ENCODE data around the gene RITA1.

RITA1 gene

DNA sequence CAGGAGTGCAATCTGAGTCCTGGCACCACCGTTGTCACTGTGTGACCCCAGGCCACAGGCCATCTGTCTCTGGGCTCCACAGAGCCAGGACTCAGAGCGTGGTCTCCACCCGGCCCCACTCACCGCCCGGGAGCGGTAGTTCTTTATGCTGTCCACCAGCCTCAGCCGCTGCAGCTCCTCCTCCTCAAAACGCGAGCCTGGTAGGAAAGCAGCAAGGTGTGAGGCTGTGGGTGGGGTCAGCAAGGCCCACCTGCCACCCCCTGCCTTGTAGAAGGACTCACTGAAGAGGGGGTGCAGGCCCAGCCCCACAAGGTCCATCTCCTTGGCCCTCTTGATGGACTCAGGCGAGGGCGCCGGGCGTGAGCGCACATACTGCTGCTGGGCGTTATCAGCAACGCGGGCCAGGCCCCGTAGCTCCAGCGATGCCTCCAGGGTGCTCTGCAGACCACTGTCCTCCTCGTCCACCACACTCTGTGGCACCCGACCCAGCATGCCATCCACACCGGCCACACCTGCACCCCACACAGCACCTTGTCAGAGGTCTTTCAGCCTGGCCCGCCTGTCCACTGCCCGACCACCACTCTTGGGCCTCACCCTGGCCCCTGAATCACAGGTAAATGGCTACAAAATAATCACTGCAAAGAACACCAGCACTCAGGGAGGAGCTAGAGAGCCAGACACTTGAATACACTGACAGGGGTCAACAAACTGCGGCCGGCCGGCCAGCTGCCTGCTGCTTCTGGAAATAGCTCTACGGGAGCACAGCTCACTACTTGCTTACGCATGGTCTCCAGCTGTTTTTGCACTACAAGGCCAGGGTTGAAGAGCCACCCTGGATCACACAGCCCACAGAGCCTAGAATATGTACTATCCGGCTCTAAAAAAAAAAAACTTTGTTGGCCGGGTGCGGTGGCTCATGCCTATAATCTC lies 19.7 kb upstream of the RITA1 start:
- Histone ChIP-seq H3K27me3 (ENCODE audit: control insufficient read depth in 2 of 2, insufficient read depth in 2 of 2, low read length in 2 of 2) (no peaks in the 10 kb centered on the region), H3K27ac (ENCODE audit: low read depth in 2 of 2, low read length in 2 of 2) (no peak overlapping the region), H3K9ac (ENCODE audit: low read depth in 1 of 2, low read length in 2 of 2) (no peak overlapping the region), H3K4me1 (ENCODE audit: control insufficient read depth in 2 of 2, insufficient read depth in 2 of 2, low read length in 2 of 2) (no peaks in the 10 kb centered on the region), H3K9me3 (ENCODE audit: control insufficient read depth in 2 of 2, low read length in 2 of 2) (no peaks in the 10 kb centered on the region), H3K4me3 (ENCODE audit: low read length in 2 of 2) (no peak overlapping the region), H3K36me3 (ENCODE audit: control insufficient read depth in 2 of 2, insufficient read depth in 2 of 2, low read length in 2 of 2) (peaks cover 61 to 78% of the 10 kb centered on the region in 2 donors)

DNA sequence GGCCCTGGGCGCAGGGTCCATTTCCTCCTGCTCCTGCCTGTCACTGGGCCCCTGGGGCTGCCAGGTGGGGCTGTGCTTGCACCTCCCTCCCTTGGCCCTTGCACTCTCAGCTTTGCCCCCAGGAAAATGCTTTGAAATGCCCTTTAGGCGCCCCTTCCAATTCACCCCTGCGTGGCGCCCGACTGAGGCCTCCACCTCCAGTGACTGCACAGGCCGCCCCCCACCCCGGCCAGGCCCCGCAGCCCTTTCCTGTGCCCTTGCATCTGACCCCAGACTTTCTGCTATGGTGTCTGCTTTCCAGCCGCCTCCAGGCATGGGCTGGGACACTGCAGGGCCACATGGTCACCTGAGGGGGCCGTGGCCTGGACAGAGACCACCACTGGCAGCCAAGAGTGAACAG lies 17.7 kb upstream of the RITA1 start:
- no peak overlapping the region for H3K9ac ChIP-seq (ENCODE audit: low read depth in 1 of 2, low read length in 2 of 2)
- H3K27me3 ChIP-seq (ENCODE audit: control insufficient read depth in 2 of 2, insufficient read depth in 2 of 2, low read length in 2 of 2): no peaks in the 10 kb centered on the region
- H3K9me3 ChIP-seq (ENCODE audit: control insufficient read depth in 2 of 2, low read length in 2 of 2): no peaks in the 10 kb centered on the region
- H3K27ac ChIP-seq (ENCODE audit: low read depth in 2 of 2, low read length in 2 of 2): no peak overlapping the region
- H3K4me3 ChIP-seq (ENCODE audit: low read length in 2 of 2): no peak overlapping the region
- no peaks in the 10 kb centered on the region for H3K4me1 ChIP-seq (ENCODE audit: control insufficient read depth in 2 of 2, insufficient read depth in 2 of 2, low read length in 2 of 2)
- peaks cover 69 to 85% of the 10 kb centered on the region in 2 donors for H3K36me3 ChIP-seq (ENCODE audit: control insufficient read depth in 2 of 2, insufficient read depth in 2 of 2, low read length in 2 of 2)

DNA sequence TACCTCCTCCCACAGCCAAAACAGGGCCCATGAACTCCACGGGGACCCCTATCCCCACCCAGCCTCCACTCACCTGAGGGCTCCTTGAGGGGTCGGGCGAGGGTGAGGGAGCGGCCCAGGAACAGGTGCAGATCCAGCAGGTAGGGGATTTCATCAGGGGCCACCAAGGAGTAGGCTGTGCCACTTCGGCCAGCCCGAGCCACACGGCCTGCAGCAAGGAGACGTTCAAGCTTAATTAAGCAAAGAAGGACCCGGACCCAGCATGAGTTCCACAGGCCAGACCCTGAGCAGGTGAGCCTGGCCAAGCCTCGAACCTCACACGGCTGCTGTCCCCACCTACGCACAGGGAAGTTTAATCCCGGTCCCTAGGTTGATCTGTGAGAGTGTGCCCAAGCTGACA lies 15.8 kb upstream of the RITA1 start:
- Histone ChIP-seq H3K4me3 (ENCODE audit: low read length in 2 of 2) (no peak overlapping the region), H3K36me3 (ENCODE audit: control insufficient read depth in 2 of 2, insufficient read depth in 2 of 2, low read length in 2 of 2) (peaks cover 78 to 88% of the 10 kb centered on the region in 2 donors), H3K9me3 (ENCODE audit: control insufficient read depth in 2 of 2, low read length in 2 of 2) (no peaks in the 10 kb centered on the region), H3K27ac (ENCODE audit: low read depth in 2 of 2, low read length in 2 of 2) (no peak overlapping the region), H3K27me3 (ENCODE audit: control insufficient read depth in 2 of 2, insufficient read depth in 2 of 2, low read length in 2 of 2) (no peaks in the 10 kb centered on the region), H3K4me1 (ENCODE audit: control insufficient read depth in 2 of 2, insufficient read depth in 2 of 2, low read length in 2 of 2) (no peaks in the 10 kb centered on the region), H3K9ac (ENCODE audit: low read depth in 1 of 2, low read length in 2 of 2) (no peak overlapping the region)

DNA sequence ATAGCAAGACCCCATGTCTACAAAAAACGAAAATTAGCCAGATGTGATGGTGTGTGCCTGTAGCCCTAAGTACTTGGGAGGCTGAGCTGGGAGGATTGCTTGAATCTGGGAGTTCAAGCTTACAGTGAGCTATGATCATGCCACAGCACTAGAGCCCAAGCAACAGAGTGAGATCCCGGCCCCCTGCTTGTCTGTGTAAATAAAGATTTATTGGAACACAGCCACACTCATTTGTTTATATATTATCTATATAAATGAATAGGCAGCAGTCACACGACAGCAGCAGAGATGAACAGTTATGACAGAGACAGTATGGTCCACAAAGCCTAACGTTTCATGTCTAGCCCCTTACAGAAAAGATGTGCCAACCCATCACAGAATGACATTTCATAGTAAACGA lies 15.1 kb upstream of the RITA1 start:
- peaks cover 74 to 82% of the 10 kb centered on the region in 2 donors for H3K36me3 ChIP-seq (ENCODE audit: control insufficient read depth in 2 of 2, insufficient read depth in 2 of 2, low read length in 2 of 2)

DNA sequence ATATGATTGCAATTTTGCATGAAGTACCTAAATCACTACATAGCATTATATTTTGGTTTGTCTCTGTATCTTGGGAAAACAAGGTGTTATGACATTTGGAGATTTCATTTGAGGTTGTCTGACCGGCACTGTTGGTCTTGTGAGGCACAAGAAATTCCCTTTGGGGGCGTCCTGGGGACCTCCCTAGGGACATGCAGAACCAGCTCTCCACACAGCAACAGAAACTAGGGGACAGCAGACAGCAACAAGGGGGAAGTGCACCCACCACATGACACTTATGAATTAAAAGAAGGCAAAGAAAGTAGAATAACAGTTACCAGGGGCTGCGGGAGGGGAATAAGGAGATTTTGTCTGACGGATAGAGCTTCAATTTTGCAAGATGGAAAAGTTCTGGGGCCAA lies 14.6 kb upstream of the RITA1 start:
- no peaks in the 10 kb centered on the region for H3K27me3 ChIP-seq (ENCODE audit: control insufficient read depth in 2 of 2, insufficient read depth in 2 of 2, low read length in 2 of 2)
- no peak overlapping the region for H3K27ac ChIP-seq (ENCODE audit: low read depth in 2 of 2, low read length in 2 of 2)
- H3K9ac ChIP-seq (ENCODE audit: low read depth in 1 of 2, low read length in 2 of 2): no peak overlapping the region
- H3K4me3 ChIP-seq (ENCODE audit: low read length in 2 of 2): no peak overlapping the region
- H3K36me3 ChIP-seq (ENCODE audit: control insufficient read depth in 2 of 2, insufficient read depth in 2 of 2, low read length in 2 of 2): peaks cover 69 to 78% of the 10 kb centered on the region in 2 donors
- H3K4me1 ChIP-seq (ENCODE audit: control insufficient read depth in 2 of 2, insufficient read depth in 2 of 2, low read length in 2 of 2): no peaks in the 10 kb centered on the region
- H3K9me3 ChIP-seq (ENCODE audit: control insufficient read depth in 2 of 2, low read length in 2 of 2): no peaks in the 10 kb centered on the region

More for the DNA sequence above, 15.1 kb upstream of the RITA1 start:
- Histone ChIP-seq H3K4me1 (ENCODE audit: control insufficient read depth in 2 of 2, insufficient read depth in 2 of 2, low read length in 2 of 2) (no peaks in the 10 kb centered on the region), H3K27ac (ENCODE audit: low read depth in 2 of 2, low read length in 2 of 2) (no peak overlapping the region), H3K9me3 (ENCODE audit: control insufficient read depth in 2 of 2, low read length in 2 of 2) (no peaks in the 10 kb centered on the region), H3K27me3 (ENCODE audit: control insufficient read depth in 2 of 2, insufficient read depth in 2 of 2, low read length in 2 of 2) (no peaks in the 10 kb centered on the region), H3K4me3 (ENCODE audit: low read length in 2 of 2) (no peak overlapping the region), H3K9ac (ENCODE audit: low read depth in 1 of 2, low read length in 2 of 2) (no peak overlapping the region)

DNA sequence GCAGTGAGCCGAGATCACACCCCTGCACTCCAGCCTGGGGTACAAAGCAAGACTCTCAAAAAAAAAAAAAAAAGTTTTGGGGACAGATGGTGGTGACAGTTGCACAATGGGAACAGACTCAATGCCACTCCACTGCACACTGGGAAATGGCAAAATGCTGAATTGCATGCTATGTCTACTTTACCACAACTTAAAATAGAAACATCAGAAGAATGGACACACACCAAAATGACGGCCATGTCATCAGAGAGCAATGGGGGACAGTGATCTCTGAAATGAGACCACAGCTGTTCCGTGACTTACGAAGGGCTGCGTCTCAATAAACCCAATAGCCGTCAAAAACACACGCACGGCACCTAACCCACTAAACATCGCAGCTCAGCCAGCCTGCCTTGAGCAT lies 14.0 kb upstream of the RITA1 start:
- H3K27ac ChIP-seq (ENCODE audit: low read depth in 2 of 2, low read length in 2 of 2): no peak overlapping the region
- peaks cover 64 to 75% of the 10 kb centered on the region in 2 donors for H3K36me3 ChIP-seq (ENCODE audit: control insufficient read depth in 2 of 2, insufficient read depth in 2 of 2, low read length in 2 of 2)
- no peak overlapping the region for H3K9ac ChIP-seq (ENCODE audit: low read depth in 1 of 2, low read length in 2 of 2)
- H3K9me3 ChIP-seq (ENCODE audit: control insufficient read depth in 2 of 2, low read length in 2 of 2): no peaks in the 10 kb centered on the region
- H3K4me3 ChIP-seq (ENCODE audit: low read length in 2 of 2): no peak overlapping the region
- H3K27me3 ChIP-seq (ENCODE audit: control insufficient read depth in 2 of 2, insufficient read depth in 2 of 2, low read length in 2 of 2): no peaks in the 10 kb centered on the region
- no peaks in the 10 kb centered on the region for H3K4me1 ChIP-seq (ENCODE audit: control insufficient read depth in 2 of 2, insufficient read depth in 2 of 2, low read length in 2 of 2)

DNA sequence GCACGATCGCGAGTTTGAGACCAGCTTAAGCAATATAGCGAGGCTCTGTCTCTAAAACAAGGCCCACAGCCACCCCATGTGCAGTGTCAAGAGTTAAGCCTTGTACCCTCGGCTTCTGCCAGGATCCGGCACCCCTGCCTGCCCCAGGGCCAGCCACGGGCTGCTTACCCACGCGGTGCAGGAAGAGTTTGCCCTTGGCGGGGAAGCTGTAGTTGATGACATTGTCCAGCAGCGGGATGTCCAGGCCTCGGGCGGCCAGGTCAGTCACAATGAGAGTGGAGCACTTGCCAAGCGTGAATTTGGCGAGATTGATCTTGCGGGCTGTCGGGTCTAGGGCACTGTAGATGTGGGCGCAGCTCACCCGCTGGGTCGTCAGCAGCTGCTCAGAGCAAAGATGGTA lies 13.3 kb upstream of the RITA1 start:
- Histone ChIP-seq H3K4me1 (ENCODE audit: control insufficient read depth in 2 of 2, insufficient read depth in 2 of 2, low read length in 2 of 2) (no peaks in the 10 kb centered on the region), H3K4me3 (ENCODE audit: low read length in 2 of 2) (no peak overlapping the region), H3K9me3 (ENCODE audit: control insufficient read depth in 2 of 2, low read length in 2 of 2) (no peaks in the 10 kb centered on the region), H3K27ac (ENCODE audit: low read depth in 2 of 2, low read length in 2 of 2) (no peak overlapping the region), H3K27me3 (ENCODE audit: control insufficient read depth in 2 of 2, insufficient read depth in 2 of 2, low read length in 2 of 2) (no peaks in the 10 kb centered on the region), H3K36me3 (ENCODE audit: control insufficient read depth in 2 of 2, insufficient read depth in 2 of 2, low read length in 2 of 2) (peaks cover 66 to 76% of the 10 kb centered on the region in 2 donors), H3K9ac (ENCODE audit: low read depth in 1 of 2, low read length in 2 of 2) (no peak overlapping the region)

DNA sequence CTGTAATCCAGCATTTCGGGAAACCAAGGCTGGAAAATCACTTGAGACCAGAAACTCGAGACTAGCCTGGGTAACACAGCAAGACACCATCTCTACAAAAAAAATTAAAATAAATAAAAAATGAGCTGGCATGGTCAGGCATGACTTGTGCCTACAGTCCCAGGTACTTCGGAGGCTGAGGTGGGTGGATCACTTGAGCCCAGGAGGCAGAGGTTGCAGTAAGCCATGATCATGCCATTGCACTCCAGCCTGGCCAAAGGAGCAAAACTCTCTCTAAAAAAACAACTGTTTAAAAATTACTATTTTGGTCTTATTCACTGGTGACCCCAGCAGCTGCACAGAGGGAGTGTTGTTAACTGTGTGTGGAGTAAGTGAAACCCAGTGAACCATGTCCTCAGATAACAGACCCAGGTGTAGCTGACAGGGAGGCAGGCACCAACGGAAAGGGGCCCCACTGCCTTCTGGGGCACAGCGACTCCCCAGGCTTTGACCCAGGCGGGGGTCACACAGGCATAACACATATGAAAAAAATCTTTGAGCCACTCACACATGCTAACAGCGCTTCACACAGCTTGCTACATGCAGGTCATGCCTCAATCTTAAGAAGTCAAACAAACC lies 12.3 kb upstream of the RITA1 start:
- H3K4me1 ChIP-seq (ENCODE audit: control insufficient read depth in 2 of 2, insufficient read depth in 2 of 2, low read length in 2 of 2): no peaks in the 10 kb centered on the region

DNA sequence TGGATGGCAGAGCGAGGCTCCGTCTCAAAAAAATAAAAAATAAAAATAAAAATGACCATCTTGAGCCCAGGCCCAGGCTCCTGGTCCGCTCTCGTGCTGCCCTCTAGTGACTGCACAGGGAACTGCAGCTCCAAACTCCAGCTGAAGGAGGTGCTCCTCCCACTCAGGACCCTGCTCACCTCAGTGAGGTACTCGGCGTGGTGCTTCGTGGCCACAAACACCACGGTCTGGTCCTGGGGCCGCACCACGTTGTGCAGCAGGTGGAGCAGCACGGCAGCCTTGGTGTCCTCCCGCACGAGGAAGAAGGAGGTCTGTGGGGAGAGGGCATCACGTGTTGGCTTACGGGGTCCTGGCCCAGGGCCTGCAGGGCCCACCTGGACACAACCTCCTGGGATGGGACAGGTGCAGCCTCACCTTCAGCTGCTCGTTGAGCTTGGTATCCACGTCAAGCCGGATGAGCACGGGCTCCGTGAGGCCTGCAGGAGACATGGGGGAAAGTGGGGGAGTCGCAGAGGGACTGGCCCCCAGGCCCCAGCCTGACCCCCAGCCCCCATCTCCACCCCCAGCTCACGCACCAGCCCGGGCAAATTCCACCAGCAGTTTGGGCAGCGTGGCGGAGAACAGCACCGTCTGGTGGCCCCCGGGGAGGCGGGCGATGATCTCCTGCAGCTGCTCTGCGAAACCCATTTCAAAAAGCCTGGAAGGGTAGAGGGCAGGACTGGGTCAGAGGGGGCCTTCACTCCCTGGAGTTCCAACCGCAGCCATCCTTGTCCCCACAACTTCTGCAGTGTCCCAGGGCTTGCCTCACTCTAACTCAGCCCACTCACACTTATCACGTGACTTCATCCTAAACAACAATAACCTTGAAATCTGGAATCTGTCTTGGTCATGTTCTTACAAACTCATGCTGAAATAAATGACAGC lies 10.8 kb upstream of the RITA1 start:
- no peaks in the 10 kb centered on the region for H3K4me1 ChIP-seq (ENCODE audit: control insufficient read depth in 2 of 2, insufficient read depth in 2 of 2, low read length in 2 of 2)
- H3K36me3 ChIP-seq (ENCODE audit: control insufficient read depth in 2 of 2, insufficient read depth in 2 of 2, low read length in 2 of 2): peaks cover 71 to 84% of the 10 kb centered on the region in 2 donors
- H3K9ac ChIP-seq (ENCODE audit: low read depth in 1 of 2, low read length in 2 of 2): no peak overlapping the region
- H3K9me3 ChIP-seq (ENCODE audit: control insufficient read depth in 2 of 2, low read length in 2 of 2): no peaks in the 10 kb centered on the region
- H3K4me3 ChIP-seq (ENCODE audit: low read length in 2 of 2): no peak overlapping the region
- H3K27me3 ChIP-seq (ENCODE audit: control insufficient read depth in 2 of 2, insufficient read depth in 2 of 2, low read length in 2 of 2): no peaks in the 10 kb centered on the region
- no peak overlapping the region for H3K27ac ChIP-seq (ENCODE audit: low read depth in 2 of 2, low read length in 2 of 2)

More for the DNA sequence above, 12.3 kb upstream of the RITA1 start:
- H3K9me3 ChIP-seq (ENCODE audit: control insufficient read depth in 2 of 2, low read length in 2 of 2): no peaks in the 10 kb centered on the region
- H3K27ac ChIP-seq (ENCODE audit: low read depth in 2 of 2, low read length in 2 of 2): no peak overlapping the region
- no peak overlapping the region for H3K9ac ChIP-seq (ENCODE audit: low read depth in 1 of 2, low read length in 2 of 2)
- no peaks in the 10 kb centered on the region for H3K27me3 ChIP-seq (ENCODE audit: control insufficient read depth in 2 of 2, insufficient read depth in 2 of 2, low read length in 2 of 2)
- peaks cover 74 to 79% of the 10 kb centered on the region in 2 donors for H3K36me3 ChIP-seq (ENCODE audit: control insufficient read depth in 2 of 2, insufficient read depth in 2 of 2, low read length in 2 of 2)
- no peak overlapping the region for H3K4me3 ChIP-seq (ENCODE audit: low read length in 2 of 2)

Measured in mucosa of rectum (tissue), 2 donors.